Measurements from ENCODE around the gene PWWP2B. TPM values are rescaled to one million over a fixed set of nuclear protein-coding genes. Genes with fewer than 3 reads are reported as not detected.

Gene PWWP2B
- total RNA-seq, 1 experiment from 2014 or later, result 12.2 TPM

DNA sequence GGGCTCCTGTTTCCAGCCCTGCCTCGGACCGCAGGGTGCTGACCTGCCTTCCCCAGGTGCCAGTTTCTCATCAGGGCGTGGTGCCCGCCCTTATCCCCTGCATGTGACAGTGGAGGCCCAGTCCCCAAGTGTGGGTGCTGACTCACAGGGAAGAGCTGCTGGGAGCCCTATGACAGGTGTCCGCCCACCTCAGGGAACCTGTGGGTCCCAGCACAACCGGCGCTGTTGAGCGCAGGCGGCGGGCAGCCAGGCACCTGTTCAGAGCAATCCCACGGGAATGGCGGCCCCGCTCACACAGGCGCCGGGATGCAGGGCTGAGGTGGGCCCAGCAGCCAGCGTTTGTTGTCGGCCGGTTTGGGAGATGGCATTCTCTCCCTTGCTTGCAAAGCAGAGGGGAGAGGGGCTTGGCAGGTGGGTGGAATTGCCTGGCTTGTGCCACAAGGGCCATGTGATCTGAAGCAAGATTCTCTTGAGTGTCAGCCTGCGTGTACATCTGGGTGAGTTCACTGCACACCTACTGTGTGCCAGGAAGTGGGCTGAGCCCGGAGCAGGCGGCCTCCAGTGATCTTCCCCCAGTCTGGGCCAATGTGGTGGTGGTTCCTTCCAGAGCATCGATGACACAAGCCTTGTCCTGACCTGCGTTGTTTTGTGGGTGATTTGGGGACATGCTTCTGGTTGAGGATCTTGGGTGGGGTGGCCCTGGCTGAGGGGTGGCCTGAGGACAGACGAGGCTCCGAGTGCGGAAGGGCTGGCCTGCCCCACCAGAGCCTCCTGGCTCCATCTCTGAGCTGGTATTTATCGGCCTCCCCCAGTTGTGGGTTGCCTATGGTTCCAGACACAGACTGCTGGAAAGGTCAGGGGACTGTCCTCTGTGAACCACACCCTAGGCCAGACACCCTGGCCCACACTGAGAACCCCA lies 2.4 kb downstream of the PWWP2B start:
- Mint-ChIP-seq H3K36me3 (no peaks in the 10 kb centered on the region), H3K9me3 (no peaks in the 10 kb centered on the region), H3K4me3 (peak overlapping the region; percentile 20; the same call in 1 of the 2 replicates), H3K27ac (no peak overlapping the region), H3K27me3 (ENCODE audit: low read depth) (peaks cover 4% of the 10 kb centered on the region; the same call in 1 of the 2 replicates), H3K4me1 (peaks cover 20% of the 10 kb centered on the region)
- CTCF ChIA-PET, result interaction anchor here (0.7 to 2.4 kb wide), 4 partner anchors 10 to 52 kb away, joined by 3 to 9 read pairs (median 4); no protein-coding TSS in a partner anchor
- POLR2A ChIA-PET, result no interaction called here
- ATAC-seq (no peak), DNase-seq (ENCODE audit: low spot score) (no peak)
- TF ChIP-seq E2F1 (CRISPR knock-in tag; IDR thresholded peaks at IDR 0.05), result no peak
- no peak for TF ChIP-seq SMAD3 (CRISPR knock-in tag; IDR thresholded peaks at IDR 0.05; ENCODE audit: borderline replicate concordance)
- TF ChIP-seq GABPB1 (CRISPR knock-in tag; IDR thresholded peaks at IDR 0.05), result no peak
- no peak for TF ChIP-seq GTF2I (CRISPR knock-in tag; conservative IDR thresholded peaks at IDR 0.05)
- TF ChIP-seq FOXP1 (CRISPR knock-in tag; IDR thresholded peaks at IDR 0.05; ENCODE audit: borderline replicate concordance), result no peak
- no peak for TF ChIP-seq ZNF219 (CRISPR knock-in tag; IDR thresholded peaks at IDR 0.05; ENCODE audit: borderline replicate concordance)
- TF ChIP-seq TEAD4 (CRISPR knock-in tag; IDR thresholded peaks at IDR 0.05), result no peak
- no peak for TF ChIP-seq ZNF232 (CRISPR knock-in tag; IDR thresholded peaks at IDR 0.05)
- TF ChIP-seq, protein P1, sequence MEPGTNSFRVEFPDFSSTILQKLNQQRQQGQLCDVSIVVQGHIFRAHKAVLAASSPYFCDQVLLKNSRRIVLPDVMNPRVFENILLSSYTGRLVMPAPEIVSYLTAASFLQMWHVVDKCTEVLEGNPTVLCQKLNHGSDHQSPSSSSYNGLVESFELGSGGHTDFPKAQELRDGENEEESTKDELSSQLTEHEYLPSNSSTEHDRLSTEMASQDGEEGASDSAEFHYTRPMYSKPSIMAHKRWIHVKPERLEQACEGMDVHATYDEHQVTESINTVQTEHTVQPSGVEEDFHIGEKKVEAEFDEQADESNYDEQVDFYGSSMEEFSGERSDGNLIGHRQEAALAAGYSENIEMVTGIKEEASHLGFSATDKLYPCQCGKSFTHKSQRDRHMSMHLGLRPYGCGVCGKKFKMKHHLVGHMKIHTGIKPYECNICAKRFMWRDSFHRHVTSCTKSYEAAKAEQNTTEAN (CRISPR knock-in tag; IDR thresholded peaks at IDR 0.05), result no peak
- no peak for TF ChIP-seq ATF3 (CRISPR knock-in tag; conservative IDR thresholded peaks at IDR 0.05)
- no peak for TF ChIP-seq SOX15 (CRISPR knock-in tag; IDR thresholded peaks at IDR 0.05)
- TF ChIP-seq NFYB (CRISPR knock-in tag; conservative IDR thresholded peaks at IDR 0.05; ENCODE audit: low read depth), result no peak
- TF ChIP-seq ZNF423 (CRISPR knock-in tag; IDR thresholded peaks at IDR 0.05), result no peak
- no peak for TF ChIP-seq MAX (CRISPR knock-in tag; IDR thresholded peaks at IDR 0.05)
- no peak for TF ChIP-seq ZNF512 (CRISPR knock-in tag; IDR thresholded peaks at IDR 0.05; ENCODE audit: borderline replicate concordance)
- TF ChIP-seq ATF6 (CRISPR knock-in tag; IDR thresholded peaks at IDR 0.05), result no peak
- no peak for TF ChIP-seq ELF4 (CRISPR knock-in tag; IDR thresholded peaks at IDR 0.05; ENCODE audit: low read depth)
- no peak for TF ChIP-seq RORB (CRISPR knock-in tag; IDR thresholded peaks at IDR 0.05)
- TF ChIP-seq HMGXB4 (CRISPR knock-in tag; IDR thresholded peaks at IDR 0.05), result no peak

Measured in WTC11 (cell line).